Activated CD8-positive, alpha-beta T cell treated with anti-CD3 and anti-CD28 coated beads, Interleukin-2, amount 10 ng/mL, durations not matched to agents 7 days and 5 days (primary cell): ENCODE results near the gene ODAPH. TPM values are rescaled to one million over a fixed set of nuclear protein-coding genes. Genes with fewer than 3 reads are reported as not detected.
"Not testable (repeated sequence)": the region's sequence is repeated elsewhere in the genome, so short reads cannot be mapped to it uniquely, and the experiment has no call there.

ENCODE experiments used
- ATAC-seq: fragments of 150-1000 bp; cut with Tn5 transposase; one replicate; pipeline ENCODE4 v1.10.0; 2021; ENCODE audit warnings: moderate library complexity
- CTCF ChIA-PET: fragments of 350-600 bp; sonication (Branson Sonifier 250); formaldehyde crosslinking; loops from one replicate; lab custom pipeline; 2021; ENCODE audit warnings: antibody characterized with exemption; lab: Charles Lee
- POLR2A ChIA-PET: fragments of 350-600 bp; sonication (Branson Sonifier 250); formaldehyde crosslinking; loops from one replicate; lab custom pipeline; 2021; ENCODE audit warnings: antibody characterized with exemption; lab: Charles Lee
- DNase-seq: peaks from one replicate; pipeline ENCODE4 v3.0.0-alpha.2; 2020
- H3K27ac Mint-ChIP-seq: one replicate; pipeline ENCODE4 v1.8.0; 2021; ENCODE audit warnings: mild to moderate bottlenecking, mixed read lengths
- H3K27me3 Mint-ChIP-seq: one replicate; pipeline ENCODE4 v1.8.0; 2021; ENCODE audit warnings: low read depth, mixed read lengths
- H3K36me3 Mint-ChIP-seq: one replicate; pipeline ENCODE4 v1.8.0; 2021; ENCODE audit warnings: low read depth, mixed read lengths
- H3K4me1 Mint-ChIP-seq: one replicate; pipeline ENCODE4 v1.8.0; 2021; ENCODE audit warnings: low read depth, mixed read lengths
- H3K4me3 Mint-ChIP-seq: one replicate; pipeline ENCODE4 v1.8.0; 2021; ENCODE audit warnings: mild to moderate bottlenecking, mixed read lengths
- H3K9me3 Mint-ChIP-seq: one replicate; pipeline ENCODE4 v1.8.0; 2022; ENCODE audit warnings: mixed read lengths; ENCODE audit not compliant: insufficient read depth
- total RNA-seq, 2 experiments: library from RNA; stranded (reverse); gene quantifications; one replicate each; pipeline ENCODE4 v1.2.3, GENCODE V29; 2021

ODAPH gene
- not detected for total RNA-seq

DNA sequence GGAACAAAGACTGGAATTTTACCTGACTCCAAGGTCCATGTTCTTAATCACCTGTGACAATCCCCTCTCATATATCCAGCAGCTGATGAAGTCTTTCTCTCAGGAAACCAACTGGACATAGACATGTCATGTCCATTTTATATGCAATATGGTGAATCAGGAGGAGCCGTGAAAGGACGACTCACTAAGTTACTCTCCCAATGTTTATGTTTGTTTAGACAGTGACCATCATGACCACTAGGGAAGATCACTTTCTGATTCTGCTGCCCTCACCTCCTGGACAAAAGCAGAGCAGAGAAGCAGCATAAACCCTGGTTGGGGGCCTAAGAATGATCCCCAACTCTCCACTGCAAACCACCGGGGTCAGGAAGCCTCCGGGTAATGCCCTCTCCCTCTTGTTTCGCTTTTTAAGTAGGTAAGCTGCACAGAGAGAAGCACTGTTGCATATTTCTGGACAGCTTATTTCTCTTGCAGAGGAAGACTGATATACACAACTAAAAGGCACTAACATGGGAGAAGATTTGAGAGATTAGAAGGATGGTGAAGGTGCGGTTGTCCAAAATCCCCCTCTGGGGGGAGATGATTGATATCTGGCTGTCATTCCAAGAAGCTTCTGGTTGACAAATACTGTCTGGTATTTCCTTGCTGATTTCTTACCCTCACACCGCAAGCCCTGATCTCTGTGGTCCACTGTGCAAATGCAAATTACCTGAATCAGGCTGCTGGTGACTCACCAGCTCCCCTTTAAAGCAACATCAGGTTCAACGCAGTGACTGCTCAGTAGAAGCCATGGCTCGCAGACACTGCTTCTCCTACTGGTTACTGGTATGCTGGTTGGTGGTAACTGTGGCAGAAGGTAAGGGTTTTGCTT lies at the start of gene ODAPH:
TSS of gene ODAPH (plus strand) at position 773 of the 871 bp plus-strand sequence. CDS start at position 790, 17 bp downstream.
- H3K4me3 Mint-ChIP-seq, result no peak within 1 kb of the TSS
- ATAC-seq (peak; percentile 70), DNase-seq (peak; percentile 38)
- H3K4me1 Mint-ChIP-seq, result peaks cover 11% of the 10 kb centered on the region
- H3K36me3 Mint-ChIP-seq, result no peaks in the 10 kb centered on the region
- no peaks in the 10 kb centered on the region for H3K9me3 Mint-ChIP-seq
- ChIA-PET POLR2A (no interaction called here), CTCF (interaction anchor here (1.1 to 2.1 kb wide), 4 partner anchors 16 to 340 kb away, joined by 3 to 7 read pairs (median 4); partner anchors contain the start of genes RCHY1 and THAP6)
- H3K27ac Mint-ChIP-seq, result no peak within 1 kb of the TSS
- peaks cover 5% of the 10 kb centered on the region for H3K27me3 Mint-ChIP-seq

- POLR2A ChIA-PET, H3K4me3 Mint-ChIP-seq, H3K27ac Mint-ChIP-seq, H3K9me3 Mint-ChIP-seq, CTCF ChIA-PET, H3K27me3 Mint-ChIP-seq, DNase-seq, ATAC-seq: not testable (repeated sequence)
- Mint-ChIP-seq H3K4me1 (peaks cover 27% of the 10 kb centered on the region), H3K36me3 (peaks cover 42% of the 10 kb centered on the region)
These were observed 46.3 kb upstream of the ODAPH start for GRCh38 chr4:75509592-75509991.

DNA sequence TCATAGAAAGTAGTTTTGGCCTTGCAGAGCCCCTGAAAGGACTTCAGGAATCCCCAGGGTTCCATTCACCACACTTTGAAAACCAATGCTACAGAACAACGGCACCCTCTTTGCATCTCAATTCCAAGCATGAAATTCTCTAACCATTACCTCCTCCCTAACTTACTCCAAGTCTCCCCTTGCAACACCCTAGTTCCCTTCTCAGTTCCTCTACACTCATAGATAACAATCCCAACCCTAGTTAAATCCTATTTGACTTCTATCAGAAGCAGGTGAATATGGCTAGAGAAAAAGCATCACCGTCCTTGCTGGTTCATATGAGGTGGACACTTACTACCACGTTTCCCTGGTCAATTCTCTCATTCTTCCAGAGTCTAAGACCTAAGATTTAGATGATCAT lies 44.0 kb upstream of the ODAPH start:
- Mint-ChIP-seq H3K27ac (no peak overlapping the region), H3K27me3 (no peaks in the 10 kb centered on the region), H3K4me3 (no peak overlapping the region), H3K36me3 (peaks cover 29% of the 10 kb centered on the region), H3K4me1 (peaks cover 40% of the 10 kb centered on the region), H3K9me3 (no peaks in the 10 kb centered on the region)
- POLR2A ChIA-PET, result no interaction called here
- DNase-seq (no peak), ATAC-seq (no peak)
- CTCF ChIA-PET, result no interaction called here

- CTCF ChIA-PET, result interaction anchor here (1.3 to 1.6 kb wide), 2 partner anchors 8 to 14 kb away, joined by 3 to 7 read pairs; no protein-coding TSS in a partner anchor
- H3K4me1 Mint-ChIP-seq, result peaks cover 44% of the 10 kb centered on the region
- no peaks in the 10 kb centered on the region for H3K27me3 Mint-ChIP-seq
- H3K27ac Mint-ChIP-seq, result peak overlapping the region; percentile 100
- POLR2A ChIA-PET, result interaction anchor here (1.1 kb wide), 2 partner anchors 13 to 155 kb away, joined by 3 read pairs; no protein-coding TSS in a partner anchor
- no peak overlapping the region for H3K4me3 Mint-ChIP-seq
- peak; percentile 39 for DNase-seq
- peaks cover 28% of the 10 kb centered on the region for H3K36me3 Mint-ChIP-seq
- ATAC-seq, result no peak
- no peaks in the 10 kb centered on the region for H3K9me3 Mint-ChIP-seq
These were observed 43.3 kb upstream of the ODAPH start for GRCh38 chr4:75512386-75513211.

DNA sequence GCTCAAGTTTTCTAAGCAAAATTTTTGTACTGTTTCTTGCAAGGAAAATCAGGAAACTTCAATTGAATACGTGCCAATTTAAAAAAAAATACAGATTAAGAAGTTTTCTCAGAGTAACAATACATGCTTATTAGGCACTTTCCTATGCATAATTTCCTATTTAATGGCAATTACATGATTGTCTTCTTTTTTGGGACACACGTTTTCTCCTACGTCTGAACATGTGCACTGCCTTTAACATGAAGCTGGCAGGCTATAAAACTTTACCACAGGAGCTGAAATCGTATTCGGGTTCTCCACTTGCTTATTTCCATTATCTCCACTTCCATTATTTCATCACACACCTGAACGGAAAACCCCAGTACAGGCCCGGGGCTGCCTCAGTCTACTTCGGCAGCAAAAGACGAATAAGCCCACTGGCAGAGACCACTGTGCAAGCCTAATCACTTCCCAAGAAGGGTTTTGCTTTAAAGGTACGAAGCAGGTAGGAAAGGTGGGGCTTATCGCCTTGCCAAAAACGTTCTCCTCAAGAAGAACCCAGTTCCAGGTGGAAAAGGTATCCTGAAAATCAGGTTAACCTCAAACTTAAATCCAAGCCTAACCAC lies 42.2 kb upstream of the ODAPH start:
- POLR2A ChIA-PET, result interaction anchor here (0.8 to 1.9 kb wide), 7 partner anchors 8 to 213 kb away, joined by 3 to 9 read pairs (median 4); partner anchors contain the start of gene USO1

GRCh38 chr4:75514131-75514948 lies 41.5 kb upstream of the ODAPH start, which contains the start of the genes RCHY1 and THAP6:
Gene RCHY1, minus strand, starts transcription at chr4:75514403. Its CDS starts 117 bp downstream, at chr4:75514286.
Gene THAP6, plus strand, starts transcription at chr4:75514473. Its CDS starts 980 bp downstream, at chr4:75515453.
- peak within 1 kb of the TSS; percentile 100 for H3K27ac Mint-ChIP-seq
- CTCF ChIA-PET, result interaction anchor here (1.1 to 3.0 kb wide), 10 partner anchors 9 to 581 kb away, joined by 3 to 14 read pairs (median 4); partner anchors contain the start of genes G3BP2, ODAPH, PARM1 and USO1
- H3K36me3 Mint-ChIP-seq, result peaks cover 35% of the 10 kb centered on the region
- no peaks in the 10 kb centered on the region for H3K9me3 Mint-ChIP-seq
- ATAC-seq, result peak; percentile 94
- POLR2A ChIA-PET, result interaction anchor here (0.6 to 1.9 kb wide), 12 partner anchors 9 to 1562 kb away, joined by 3 to 13 read pairs (median 4); partner anchors contain the start of gene USO1
- DNase-seq, result peak; percentile 95
- H3K27me3 Mint-ChIP-seq, result no peaks in the 10 kb centered on the region
- no peak within 1 kb of the TSS for H3K4me3 Mint-ChIP-seq
- H3K4me1 Mint-ChIP-seq, result peaks cover 47% of the 10 kb centered on the region

More for the DNA sequence above, 42.2 kb upstream of the ODAPH start:
- Mint-ChIP-seq H3K4me1 (peaks cover 46% of the 10 kb centered on the region), H3K27me3 (no peaks in the 10 kb centered on the region), H3K36me3 (peaks cover 31% of the 10 kb centered on the region), H3K27ac (peak overlapping the region; percentile 100), H3K4me3 (no peak overlapping the region), H3K9me3 (no peaks in the 10 kb centered on the region)
- CTCF ChIA-PET, result interaction anchor here (1.1 to 3.0 kb wide), 7 partner anchors 9 to 581 kb away, joined by 3 to 14 read pairs (median 4); partner anchors contain the start of genes G3BP2, PARM1 and USO1
- no peak for ATAC-seq
- no peak for DNase-seq

DNA sequence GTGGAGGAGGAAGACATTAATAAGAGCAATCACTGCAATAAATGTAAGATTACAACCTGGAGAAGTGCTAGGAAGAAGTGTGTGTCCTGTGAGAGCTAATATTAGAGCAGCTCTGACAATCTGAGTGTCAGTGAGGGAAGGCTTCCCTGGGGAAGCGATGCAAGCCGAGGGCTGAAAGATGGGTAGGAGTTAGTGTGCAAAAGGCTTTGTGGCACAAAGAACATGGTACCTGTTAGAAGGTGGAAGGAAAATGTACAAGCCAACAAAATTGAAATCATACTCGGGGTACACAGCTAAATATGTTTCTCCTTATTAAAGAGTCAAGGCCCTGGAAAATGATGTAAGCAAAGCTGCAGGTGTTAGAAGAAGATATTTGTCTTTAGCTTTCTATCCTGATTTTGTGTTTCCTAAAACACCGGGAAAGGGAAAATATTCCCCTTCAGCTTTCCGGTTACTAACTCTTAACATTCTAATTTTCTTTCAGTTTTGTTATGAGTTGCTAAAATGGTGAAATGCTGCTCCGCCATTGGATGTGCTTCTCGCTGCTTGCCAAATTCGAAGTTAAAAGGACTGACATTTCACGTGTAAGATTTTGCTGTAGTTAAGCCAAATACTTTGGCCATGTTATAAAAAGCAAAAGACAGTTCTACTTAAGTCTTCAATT lies 40.8 kb upstream of the ODAPH start:
- Mint-ChIP-seq H3K36me3 (peaks cover 31% of the 10 kb centered on the region), H3K27ac (peak overlapping the region; percentile 100), H3K4me3 (no peak overlapping the region), H3K9me3 (no peaks in the 10 kb centered on the region), H3K27me3 (no peaks in the 10 kb centered on the region), H3K4me1 (peaks cover 43% of the 10 kb centered on the region)
- DNase-seq (peak; percentile 29), ATAC-seq (no peak)
- ChIA-PET CTCF (interaction anchor here (1.2 to 3.0 kb wide), 9 partner anchors 12 to 582 kb away, joined by 3 to 14 read pairs (median 5); partner anchors contain the start of genes ODAPH, PARM1 and USO1), POLR2A (interaction anchor here (0.6 to 1.9 kb wide), 10 partner anchors 9 to 1562 kb away, joined by 3 to 13 read pairs (median 4); partner anchors contain the start of gene USO1)

- Mint-ChIP-seq H3K4me1 (peaks cover 35% of the 10 kb centered on the region), H3K27me3 (no peaks in the 10 kb centered on the region), H3K9me3 (no peaks in the 10 kb centered on the region), H3K4me3 (no peak overlapping the region), H3K36me3 (peaks cover 34% of the 10 kb centered on the region), H3K27ac (no peak overlapping the region)
- DNase-seq (no peak), ATAC-seq (no peak)
- POLR2A ChIA-PET, result interaction anchor here (1.5 kb wide), 1 partner anchor 208 kb away, joined by 4 read pairs; the partner anchor contains the start of gene USO1
- CTCF ChIA-PET, result interaction anchor here (1.1 to 3.0 kb wide), 5 partner anchors 11 to 211 kb away, joined by 3 to 14 read pairs (median 5); partner anchors contain the start of gene USO1
These were observed 39.7 kb upstream of the ODAPH start for GRCh38 chr4:75516144-75516543.

DNA sequence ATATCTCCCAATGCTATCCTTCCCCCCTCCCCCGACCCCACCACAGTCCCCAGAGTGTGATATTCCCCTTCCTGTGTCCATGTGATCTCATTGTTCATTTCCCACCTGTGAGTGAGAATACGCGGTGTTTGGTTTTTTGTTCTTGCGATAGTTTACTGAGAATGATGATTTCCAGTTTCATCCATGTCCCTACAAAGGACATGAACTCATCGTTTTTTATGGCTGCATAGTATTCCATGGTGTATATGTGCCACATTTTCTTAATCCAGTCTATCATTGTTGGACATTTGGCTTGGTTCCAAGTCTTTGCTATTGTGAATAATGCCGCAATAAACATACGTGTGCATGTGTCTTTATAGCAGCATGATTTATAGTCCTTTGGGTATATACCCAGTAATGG lies 36.4 kb upstream of the ODAPH start:
- peaks cover 27% of the 10 kb centered on the region for H3K4me1 Mint-ChIP-seq
- H3K9me3 Mint-ChIP-seq, H3K4me3 Mint-ChIP-seq, ATAC-seq, POLR2A ChIA-PET, CTCF ChIA-PET, H3K27ac Mint-ChIP-seq, H3K27me3 Mint-ChIP-seq, DNase-seq: not testable (repeated sequence)
- peaks cover 47% of the 10 kb centered on the region for H3K36me3 Mint-ChIP-seq
